HG03521 (cell line): ENCODE results near the gene SDHB.

Source experiments
- ATAC-seq: cut with Tn5 transposase; IDR thresholded peaks from one replicate; pipeline ENCODE4 v1.9.1; 2021; ENCODE audit warnings: mild to moderate bottlenecking, moderate library complexity; ENCODE audit not compliant: unreplicated experiment

SDHB gene

GRCh38 chr1:17046334-17046657 is 7.5 kb downstream of the SDHB start:
- no peak for ATAC-seq

- ATAC-seq: no peak
These were observed 8.0 kb downstream of the SDHB start for GRCh38 chr1:17045634-17046333.

GRCh38 chr1:17045150-17045549 is 8.7 kb downstream of the SDHB start:
- ATAC-seq: no peak

- ATAC-seq: no peak
These were observed 10.2 kb downstream of the SDHB start for GRCh38 chr1:17043676-17044075.

- no peak for ATAC-seq
These were observed 13.7 kb downstream of the SDHB start for GRCh38 chr1:17040135-17040534.

GRCh38 chr1:17039522-17039921 is 14.3 kb downstream of the SDHB start:
- no peak for ATAC-seq

GRCh38 chr1:17033481-17033880 is 20.4 kb downstream of the SDHB start:
- ATAC-seq: no peak

- no peak for ATAC-seq
These were observed 21.1 kb downstream of the SDHB start for GRCh38 chr1:17032741-17033140.

- ATAC-seq: no peak
These were observed 22.4 kb downstream of the SDHB start for GRCh38 chr1:17031436-17031835.

- ATAC-seq: no peak
These were observed 23.6 kb downstream of the SDHB start for GRCh38 chr1:17030206-17030605.

GRCh38 chr1:17028662-17029188 is 25.1 kb downstream of the SDHB start:
- no peak for ATAC-seq

GRCh38 chr1:17027900-17028299 is 25.9 kb downstream of the SDHB start:
- no peak for ATAC-seq

GRCh38 chr1:17027403-17027802 is 26.4 kb downstream of the SDHB start:
- ATAC-seq: no peak

- no peak for ATAC-seq
These were observed 29.1 kb downstream of the SDHB start for GRCh38 chr1:17024721-17025120.

- ATAC-seq: no peak
These were observed 30.3 kb downstream of the SDHB start for GRCh38 chr1:17023573-17023972.

- ATAC-seq: no peak
These were observed 30.7 kb downstream of the SDHB start for GRCh38 chr1:17023102-17023501.

- no peak for ATAC-seq
These were observed 31.9 kb downstream of the SDHB start for GRCh38 chr1:17021896-17022295.

- ATAC-seq: no peak
These were observed 33.3 kb downstream of the SDHB start for GRCh38 chr1:17020502-17020901.

- ATAC-seq: no peak
These were observed 35.0 kb downstream of the SDHB start for GRCh38 chr1:17018849-17019248.

GRCh38 chr1:17017435-17017834 is 36.4 kb downstream of the SDHB start:
- ATAC-seq: no peak

- no peak for ATAC-seq
These were observed 37.5 kb downstream of the SDHB start for GRCh38 chr1:17016317-17016661.

GRCh38 chr1:17014671-17015567 is 38.9 kb downstream of the SDHB start:
- no peak for ATAC-seq
